ENCODE data around the gene TMEM117.

Gene TMEM117

GRCh38 chr12:43921666-43922337, 85.9 kb downstream of the TMEM117 start:
- Histone ChIP-seq H3K9me3 (ENCODE audit: control insufficient read depth in 1 of 2, low read length in 2 of 2) (peaks cover 0 to 3% of the 10 kb centered on the region in 2 donors), H3K27me3 (ENCODE audit: low read depth, low read length) (no peaks in the 10 kb centered on the region), H3K27ac (ENCODE audit: low read length) (no peak overlapping the region), H3K4me3 (ENCODE audit: low read depth in 1 of 2, low read length in 2 of 2) (no peak overlapping the region), H3K4me1 (ENCODE audit: control insufficient read depth in 1 of 2, insufficient read depth in 2 of 2, low read length in 2 of 2) (no peaks in the 10 kb centered on the region), H3K36me3 (ENCODE audit: control insufficient read depth in 1 of 2, insufficient read depth in 2 of 2, low read length in 2 of 2) (no peaks in the 10 kb centered on the region)

- no peaks in the 10 kb centered on the region for H3K4me1 ChIP-seq (ENCODE audit: control insufficient read depth in 1 of 2, insufficient read depth in 2 of 2, low read length in 2 of 2)
- H3K4me3 ChIP-seq (ENCODE audit: low read depth in 1 of 2, low read length in 2 of 2), result no peak overlapping the region
- H3K9me3 ChIP-seq (ENCODE audit: control insufficient read depth in 1 of 2, low read length in 2 of 2), result peaks cover 6 to 10% of the 10 kb centered on the region in 2 donors
- peaks cover 0 to 5% of the 10 kb centered on the region in 2 donors for H3K36me3 ChIP-seq (ENCODE audit: control insufficient read depth in 1 of 2, insufficient read depth in 2 of 2, low read length in 2 of 2)
- H3K27ac ChIP-seq (ENCODE audit: low read length), result no peak overlapping the region
- no peaks in the 10 kb centered on the region for H3K27me3 ChIP-seq (ENCODE audit: low read depth, low read length)
Measured at GRCh38 chr12:43930032-43930431, 94.2 kb downstream of the TMEM117 start.

- no peak overlapping the region for H3K4me3 ChIP-seq (ENCODE audit: low read depth in 1 of 2, low read length in 2 of 2)
- H3K27ac ChIP-seq (ENCODE audit: low read length), result no peak overlapping the region
- no peaks in the 10 kb centered on the region for H3K4me1 ChIP-seq (ENCODE audit: control insufficient read depth in 1 of 2, insufficient read depth in 2 of 2, low read length in 2 of 2)
- H3K9me3 ChIP-seq (ENCODE audit: control insufficient read depth in 1 of 2, low read length in 2 of 2), result peaks cover 6 to 10% of the 10 kb centered on the region in 2 donors
- no peaks in the 10 kb centered on the region for H3K27me3 ChIP-seq (ENCODE audit: low read depth, low read length)
- H3K36me3 ChIP-seq (ENCODE audit: control insufficient read depth in 1 of 2, insufficient read depth in 2 of 2, low read length in 2 of 2), result peaks cover 0 to 5% of the 10 kb centered on the region in 2 donors
Measured at GRCh38 chr12:43931187-43931586, 95.3 kb downstream of the TMEM117 start.

GRCh38 chr12:43935581-43935980, 99.7 kb downstream of the TMEM117 start:
- no peak overlapping the region for H3K4me3 ChIP-seq (ENCODE audit: low read depth in 1 of 2, low read length in 2 of 2)
- H3K9me3 ChIP-seq (ENCODE audit: control insufficient read depth in 1 of 2, low read length in 2 of 2), result peaks cover 6 to 8% of the 10 kb centered on the region in 2 donors
- H3K27me3 ChIP-seq (ENCODE audit: low read depth, low read length), result no peaks in the 10 kb centered on the region
- H3K36me3 ChIP-seq (ENCODE audit: control insufficient read depth in 1 of 2, insufficient read depth in 2 of 2, low read length in 2 of 2), result peaks cover 0 to 5% of the 10 kb centered on the region in 2 donors
- H3K4me1 ChIP-seq (ENCODE audit: control insufficient read depth in 1 of 2, insufficient read depth in 2 of 2, low read length in 2 of 2), result no peaks in the 10 kb centered on the region
- no peak overlapping the region for H3K27ac ChIP-seq (ENCODE audit: low read length)

- H3K36me3 ChIP-seq (ENCODE audit: control insufficient read depth in 1 of 2, insufficient read depth in 2 of 2, low read length in 2 of 2), result no peaks in the 10 kb centered on the region
- H3K4me1 ChIP-seq (ENCODE audit: control insufficient read depth in 1 of 2, insufficient read depth in 2 of 2, low read length in 2 of 2), result no peaks in the 10 kb centered on the region
- no peak overlapping the region for H3K27ac ChIP-seq (ENCODE audit: low read length)
- no peaks in the 10 kb centered on the region for H3K9me3 ChIP-seq (ENCODE audit: control insufficient read depth in 1 of 2, low read length in 2 of 2)
- no peaks in the 10 kb centered on the region for H3K27me3 ChIP-seq (ENCODE audit: low read depth, low read length)
- H3K4me3 ChIP-seq (ENCODE audit: low read depth in 1 of 2, low read length in 2 of 2), result no peak overlapping the region
Measured at GRCh38 chr12:43937947-43938346, 102.1 kb downstream of the TMEM117 start.

- Histone ChIP-seq H3K9me3 (ENCODE audit: control insufficient read depth in 1 of 2, low read length in 2 of 2) (no peaks in the 10 kb centered on the region), H3K27me3 (ENCODE audit: low read depth, low read length) (no peaks in the 10 kb centered on the region), H3K36me3 (ENCODE audit: control insufficient read depth in 1 of 2, insufficient read depth in 2 of 2, low read length in 2 of 2) (no peaks in the 10 kb centered on the region), H3K4me1 (ENCODE audit: control insufficient read depth in 1 of 2, insufficient read depth in 2 of 2, low read length in 2 of 2) (no peaks in the 10 kb centered on the region), H3K27ac (ENCODE audit: low read length) (no peak overlapping the region), H3K4me3 (ENCODE audit: low read depth in 1 of 2, low read length in 2 of 2) (no peak overlapping the region)
Measured at GRCh38 chr12:43942379-43942778, 106.5 kb downstream of the TMEM117 start.

- no peaks in the 10 kb centered on the region for H3K9me3 ChIP-seq (ENCODE audit: control insufficient read depth in 1 of 2, low read length in 2 of 2)
- no peaks in the 10 kb centered on the region for H3K27me3 ChIP-seq (ENCODE audit: low read depth, low read length)
Measured at GRCh38 chr12:43945983-43946382, 110.1 kb downstream of the TMEM117 start.

GRCh38 chr12:43951286-43951685, 115.4 kb downstream of the TMEM117 start:
- Histone ChIP-seq H3K36me3 (ENCODE audit: control insufficient read depth in 1 of 2, insufficient read depth in 2 of 2, low read length in 2 of 2) (peaks cover 0 to 5% of the 10 kb centered on the region in 2 donors), H3K4me1 (ENCODE audit: control insufficient read depth in 1 of 2, insufficient read depth in 2 of 2, low read length in 2 of 2) (no peaks in the 10 kb centered on the region), H3K4me3 (ENCODE audit: low read depth in 1 of 2, low read length in 2 of 2) (no peak overlapping the region), H3K9me3 (ENCODE audit: control insufficient read depth in 1 of 2, low read length in 2 of 2) (no peaks in the 10 kb centered on the region), H3K27me3 (ENCODE audit: low read depth, low read length) (no peaks in the 10 kb centered on the region), H3K27ac (ENCODE audit: low read length) (no peak overlapping the region)

More at GRCh38 chr12:43945983-43946382, 110.1 kb downstream of the TMEM117 start:
- no peaks in the 10 kb centered on the region for H3K36me3 ChIP-seq (ENCODE audit: control insufficient read depth in 1 of 2, insufficient read depth in 2 of 2, low read length in 2 of 2)
- H3K4me1 ChIP-seq (ENCODE audit: control insufficient read depth in 1 of 2, insufficient read depth in 2 of 2, low read length in 2 of 2), result no peaks in the 10 kb centered on the region
- no peak overlapping the region for H3K4me3 ChIP-seq (ENCODE audit: low read depth in 1 of 2, low read length in 2 of 2)
- no peak overlapping the region for H3K27ac ChIP-seq (ENCODE audit: low read length)

GRCh38 chr12:43957732-43958372, 122.0 kb downstream of the TMEM117 start:
- H3K4me3 ChIP-seq (ENCODE audit: low read depth in 1 of 2, low read length in 2 of 2), result no peak overlapping the region
- no peaks in the 10 kb centered on the region for H3K36me3 ChIP-seq (ENCODE audit: control insufficient read depth in 1 of 2, insufficient read depth in 2 of 2, low read length in 2 of 2)
- no peak overlapping the region for H3K27ac ChIP-seq (ENCODE audit: low read length)
- H3K9me3 ChIP-seq (ENCODE audit: control insufficient read depth in 1 of 2, low read length in 2 of 2), result no peaks in the 10 kb centered on the region
- H3K27me3 ChIP-seq (ENCODE audit: low read depth, low read length), result no peaks in the 10 kb centered on the region
- H3K4me1 ChIP-seq (ENCODE audit: control insufficient read depth in 1 of 2, insufficient read depth in 2 of 2, low read length in 2 of 2), result no peaks in the 10 kb centered on the region

GRCh38 chr12:43964033-43964432, 128.2 kb downstream of the TMEM117 start:
- no peaks in the 10 kb centered on the region for H3K36me3 ChIP-seq (ENCODE audit: control insufficient read depth in 1 of 2, insufficient read depth in 2 of 2, low read length in 2 of 2)
- H3K4me3 ChIP-seq (ENCODE audit: low read depth in 1 of 2, low read length in 2 of 2), result no peak overlapping the region
- no peaks in the 10 kb centered on the region for H3K9me3 ChIP-seq (ENCODE audit: control insufficient read depth in 1 of 2, low read length in 2 of 2)
- H3K4me1 ChIP-seq (ENCODE audit: control insufficient read depth in 1 of 2, insufficient read depth in 2 of 2, low read length in 2 of 2), result no peaks in the 10 kb centered on the region
- no peak overlapping the region for H3K27ac ChIP-seq (ENCODE audit: low read length)
- H3K27me3 ChIP-seq (ENCODE audit: low read depth, low read length), result no peaks in the 10 kb centered on the region

- Histone ChIP-seq H3K4me3 (ENCODE audit: low read depth in 1 of 2, low read length in 2 of 2) (no peak overlapping the region), H3K9me3 (ENCODE audit: control insufficient read depth in 1 of 2, low read length in 2 of 2) (no peaks in the 10 kb centered on the region), H3K4me1 (ENCODE audit: control insufficient read depth in 1 of 2, insufficient read depth in 2 of 2, low read length in 2 of 2) (no peaks in the 10 kb centered on the region), H3K27me3 (ENCODE audit: low read depth, low read length) (no peaks in the 10 kb centered on the region), H3K27ac (ENCODE audit: low read length) (no peak overlapping the region), H3K36me3 (ENCODE audit: control insufficient read depth in 1 of 2, insufficient read depth in 2 of 2, low read length in 2 of 2) (no peaks in the 10 kb centered on the region)
Measured at GRCh38 chr12:43964961-43965360, 129.1 kb downstream of the TMEM117 start.
